SK-N-MC (cell line): ENCODE data around the gene IL36A.

Experiments
- EZH2 ChIP-seq: fragments of 200-600 bp; sonication (generic); IDR thresholded peaks from one replicate; pipeline ENCODE4 v1.6.1; 2017; ENCODE audit warnings: antibody characterized with exemption
- FOXP2 ChIP-seq: optimal IDR thresholded peaks from 2 replicates; pipeline ENCODE3; 2011; ENCODE audit warnings: mild to moderate bottlenecking, moderate library complexity; ENCODE audit not compliant: insufficient read depth; ENCODE audit errors: extremely low read length, control extremely low read depth
- POLR2AphosphoS5 ChIP-seq: IDR thresholded peaks from 2 replicates; pipeline ENCODE4 v1.6.1; 2012; ENCODE audit warnings: mild to moderate bottlenecking, low read depth, low read length, borderline replicate concordance

DNA sequence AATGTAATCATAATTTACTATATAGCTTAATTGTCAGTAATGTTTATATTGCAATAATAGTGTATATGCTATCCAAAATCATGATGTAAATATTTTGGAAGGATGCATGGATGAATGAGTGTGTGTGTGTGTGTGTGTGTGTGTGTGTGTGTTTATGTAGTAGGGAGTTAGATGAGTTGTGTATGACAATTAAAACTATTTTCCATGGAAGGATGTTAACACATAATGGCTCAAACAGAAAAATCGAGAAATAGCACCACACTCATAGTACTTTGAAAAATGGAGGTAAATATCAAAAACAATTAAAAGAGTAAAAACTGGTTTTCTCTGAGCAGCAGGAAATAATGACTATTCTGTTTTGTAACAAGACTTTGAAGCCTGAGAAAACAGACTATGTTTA lies 8.1 kb upstream of the IL36A start:
- no peak for TF ChIP-seq POLR2AphosphoS5
- no peak for TF ChIP-seq EZH2
- TF ChIP-seq FOXP2: no peak
